NB4 (cell line): ENCODE measurements around the gene INF2.

ENCODE experiments used
- MYC ChIP-seq: IDR thresholded peaks from 2 replicates; pipeline ENCODE4 v1.6.1; 2011; ENCODE audit warnings: low read depth, low read length
- POLR2A ChIP-seq: IDR thresholded peaks from 2 replicates; pipeline ENCODE4 v1.6.1; 2011; ENCODE audit warnings: mild to moderate bottlenecking; ENCODE audit not compliant: insufficient read length; ENCODE audit errors: extremely low read depth
- TF ChIP-seq, protein P1 (sequence below): IDR thresholded peaks from one replicate; pipeline ENCODE4 v1.5.1; 2012; ENCODE audit warnings: low read depth, low read length
- TF ChIP-seq, protein P2 (sequence below): IDR thresholded peaks from 2 replicates; pipeline ENCODE4 v1.6.1; 2011; ENCODE audit warnings: low read depth, low read length

DNA sequence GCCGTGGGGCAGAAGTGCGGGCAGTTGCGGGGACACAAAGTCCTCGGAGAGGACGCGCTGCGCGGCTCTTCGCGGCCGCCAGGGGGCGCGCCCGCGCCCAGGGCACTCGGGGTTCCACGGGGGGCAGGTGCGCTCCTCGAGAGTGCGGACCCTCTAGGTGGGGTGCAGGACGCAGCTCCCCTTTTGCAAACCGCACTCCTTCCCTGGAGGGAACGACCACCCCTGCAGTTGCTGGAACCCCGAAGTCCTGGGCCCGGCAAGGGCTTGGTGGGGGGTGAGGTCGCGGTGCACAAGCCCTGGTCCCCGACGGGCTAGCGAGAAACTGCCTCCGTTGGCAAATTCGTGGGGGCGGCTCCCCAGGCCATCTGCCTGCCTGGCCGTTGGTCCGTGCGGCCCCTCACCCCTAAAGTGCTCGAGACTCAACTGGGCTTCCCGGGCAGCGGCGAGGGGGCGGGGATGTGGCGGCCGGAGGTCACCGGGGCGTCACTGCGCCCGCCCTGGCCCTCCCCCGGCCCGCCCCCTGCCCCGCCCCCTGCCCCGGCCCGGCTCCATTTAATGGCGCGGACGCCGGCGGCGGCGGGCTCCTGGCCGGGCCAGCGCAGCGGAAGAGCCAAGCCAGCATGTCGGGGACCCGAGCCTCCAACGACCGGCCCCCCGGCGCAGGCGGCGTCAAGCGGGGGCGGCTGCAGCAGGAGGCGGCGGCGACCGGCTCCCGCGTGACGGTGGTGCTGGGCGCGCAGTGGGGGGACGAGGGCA is 34.4 kb downstream of the INF2 start, which contains the start of gene ADSS1:
- TF ChIP-seq, protein P1, sequence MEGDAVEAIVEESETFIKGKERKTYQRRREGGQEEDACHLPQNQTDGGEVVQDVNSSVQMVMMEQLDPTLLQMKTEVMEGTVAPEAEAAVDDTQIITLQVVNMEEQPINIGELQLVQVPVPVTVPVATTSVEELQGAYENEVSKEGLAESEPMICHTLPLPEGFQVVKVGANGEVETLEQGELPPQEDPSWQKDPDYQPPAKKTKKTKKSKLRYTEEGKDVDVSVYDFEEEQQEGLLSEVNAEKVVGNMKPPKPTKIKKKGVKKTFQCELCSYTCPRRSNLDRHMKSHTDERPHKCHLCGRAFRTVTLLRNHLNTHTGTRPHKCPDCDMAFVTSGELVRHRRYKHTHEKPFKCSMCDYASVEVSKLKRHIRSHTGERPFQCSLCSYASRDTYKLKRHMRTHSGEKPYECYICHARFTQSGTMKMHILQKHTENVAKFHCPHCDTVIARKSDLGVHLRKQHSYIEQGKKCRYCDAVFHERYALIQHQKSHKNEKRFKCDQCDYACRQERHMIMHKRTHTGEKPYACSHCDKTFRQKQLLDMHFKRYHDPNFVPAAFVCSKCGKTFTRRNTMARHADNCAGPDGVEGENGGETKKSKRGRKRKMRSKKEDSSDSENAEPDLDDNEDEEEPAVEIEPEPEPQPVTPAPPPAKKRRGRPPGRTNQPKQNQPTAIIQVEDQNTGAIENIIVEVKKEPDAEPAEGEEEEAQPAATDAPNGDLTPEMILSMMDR, result peak; percentile 70
- no peak for TF ChIP-seq MYC
- no peak for TF ChIP-seq POLR2A
- TF ChIP-seq, protein P2, sequence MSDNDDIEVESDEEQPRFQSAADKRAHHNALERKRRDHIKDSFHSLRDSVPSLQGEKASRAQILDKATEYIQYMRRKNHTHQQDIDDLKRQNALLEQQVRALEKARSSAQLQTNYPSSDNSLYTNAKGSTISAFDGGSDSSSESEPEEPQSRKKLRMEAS, result no peak
